ENCODE data around the gene THADA. TPM values are rescaled to one million over a fixed set of nuclear protein-coding genes. Genes with fewer than 3 reads are reported as not detected.

THADA gene
- total RNA-seq, 1 experiment from 2014 or later, result 20.1 TPM

GRCh38 chr2:43276962-43277391 is 318.9 kb downstream of the THADA start:
- H3K4me3 Mint-ChIP-seq, result no peak overlapping the region
- Histone ChIP-seq H2BK5ac (ENCODE audit: insufficient read length, low read length) (no peak overlapping the region), H3K23me2 (ENCODE audit: insufficient read length, low read depth, low read length, poor library complexity, severe bottlenecking) (no peaks in the 10 kb centered on the region), H4K20me1 (ENCODE audit: control insufficient read depth, insufficient read depth, insufficient read length) (no peaks in the 10 kb centered on the region), H3K18ac (ENCODE audit: insufficient read length, low read depth, low read length) (no peak overlapping the region), H3K56ac (ENCODE audit: insufficient read length, low read depth, low read length) (no peak overlapping the region), H3K9me3 (ENCODE audit: control insufficient read depth, low read depth, low read length) (no peaks in the 10 kb centered on the region), H3K23ac (ENCODE audit: insufficient read length, low read depth, low read length) (no peak overlapping the region), H2AFZ (ENCODE audit: low read length) (no peak overlapping the region), H3K4me1 (ENCODE audit: insufficient read depth, low read length) (no peaks in the 10 kb centered on the region), H2BK15ac (ENCODE audit: low read depth, low read length) (no peak overlapping the region), H3K79me1 (ENCODE audit: insufficient read depth, low read depth, low read length, poor library complexity, severe bottlenecking) (no peaks in the 10 kb centered on the region), H3K9ac (ENCODE audit: extremely low read depth, insufficient read length, low read length) (no peak overlapping the region), H2AK5ac (ENCODE audit: insufficient read length, low read length) (no peak overlapping the region), H3K79me2 (ENCODE audit: insufficient read depth, low read length) (no peaks in the 10 kb centered on the region), H3T11ph (ENCODE audit: low read length) (no peak overlapping the region), H3K27me3 (ENCODE audit: insufficient read depth, low read length) (no peaks in the 10 kb centered on the region), H3K27ac (ENCODE audit: insufficient read length, low read depth, low read length) (no peak overlapping the region), H2BK120ac (ENCODE audit: low read depth, low read length, poor library complexity, severe bottlenecking) (no peak overlapping the region), H3K4ac (ENCODE audit: low read depth, low read length) (no peak overlapping the region), H4K8ac (replicated peaks; ENCODE audit: insufficient read length, low read depth, low read length) (no peak overlapping the region), H4K91ac (ENCODE audit: insufficient read length, low read depth, low read length) (no peak overlapping the region), H4K5ac (ENCODE audit: insufficient read length, low read depth, low read length) (no peak overlapping the region), H2BK20ac (ENCODE audit: low read depth, low read length, poor library complexity, severe bottlenecking) (no peak overlapping the region), H2BK12ac (ENCODE audit: insufficient read length, low read depth, low read length) (no peak overlapping the region), H3K4me2 (ENCODE audit: insufficient read depth, insufficient read length, low read length) (no peak overlapping the region), H3K14ac (ENCODE audit: insufficient read depth, low read length) (no peak overlapping the region; the same call in 1 of the 2 replicates)
- H3K27ac Mint-ChIP-seq, result peak overlapping the region in 2 of 3 experiments; percentile 36 to 49; a peak in 3 of 7 replicates
- H3K9me3 Mint-ChIP-seq, result no peaks in the 10 kb centered on the region
- no CpG with 5 or more reads among the region's 3 CpGs for WGBS (ENCODE audit: extremely low coverage, insufficient read length, low lambda C conversion rate)
- DNase-seq, result no peak
- H3K4me1 Mint-ChIP-seq, result peaks cover 17 to 22% of the 10 kb centered on the region in 2 experiments
- TF ChIP-seq, protein P1, sequence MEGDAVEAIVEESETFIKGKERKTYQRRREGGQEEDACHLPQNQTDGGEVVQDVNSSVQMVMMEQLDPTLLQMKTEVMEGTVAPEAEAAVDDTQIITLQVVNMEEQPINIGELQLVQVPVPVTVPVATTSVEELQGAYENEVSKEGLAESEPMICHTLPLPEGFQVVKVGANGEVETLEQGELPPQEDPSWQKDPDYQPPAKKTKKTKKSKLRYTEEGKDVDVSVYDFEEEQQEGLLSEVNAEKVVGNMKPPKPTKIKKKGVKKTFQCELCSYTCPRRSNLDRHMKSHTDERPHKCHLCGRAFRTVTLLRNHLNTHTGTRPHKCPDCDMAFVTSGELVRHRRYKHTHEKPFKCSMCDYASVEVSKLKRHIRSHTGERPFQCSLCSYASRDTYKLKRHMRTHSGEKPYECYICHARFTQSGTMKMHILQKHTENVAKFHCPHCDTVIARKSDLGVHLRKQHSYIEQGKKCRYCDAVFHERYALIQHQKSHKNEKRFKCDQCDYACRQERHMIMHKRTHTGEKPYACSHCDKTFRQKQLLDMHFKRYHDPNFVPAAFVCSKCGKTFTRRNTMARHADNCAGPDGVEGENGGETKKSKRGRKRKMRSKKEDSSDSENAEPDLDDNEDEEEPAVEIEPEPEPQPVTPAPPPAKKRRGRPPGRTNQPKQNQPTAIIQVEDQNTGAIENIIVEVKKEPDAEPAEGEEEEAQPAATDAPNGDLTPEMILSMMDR (conservative IDR thresholded peaks at IDR 0.05), result no peak
- H3K36me3 Mint-ChIP-seq (ENCODE audit: insufficient read depth in 1 of 3, low read depth in 3 of 3), result peaks cover 0 to 8% (median 7%) of the 10 kb centered on the region in 3 experiments; a peak in 5 of 7 replicates
- H3K27me3 Mint-ChIP-seq (ENCODE audit: low read depth), result no peaks in the 10 kb centered on the region; the same call in 1 of the 2 replicates

Data from H9 (cell line).